GM21529 (cell line): Measurements from ENCODE around the gene DTX4.
A peak's percentile ranks its signal among the peaks of the same experiment; 100 is the strongest.
"Not testable (repeated sequence)": the region's sequence is repeated elsewhere in the genome, so short reads cannot be mapped to it uniquely, and the experiment has no call there.

Experiments used
- ATAC-seq: cut with Tn5 transposase; IDR thresholded peaks from one replicate; pipeline ENCODE4 v1.9.1; 2021; ENCODE audit not compliant: unreplicated experiment

Gene DTX4

GRCh38 chr11:59171508-59172322 is at the start of gene DTX4:
TSS of gene DTX4 (plus strand) at chr11:59172132. CDS start at chr11:59172596, 464 bp downstream.
- peak; percentile 74 for ATAC-seq

DNA sequence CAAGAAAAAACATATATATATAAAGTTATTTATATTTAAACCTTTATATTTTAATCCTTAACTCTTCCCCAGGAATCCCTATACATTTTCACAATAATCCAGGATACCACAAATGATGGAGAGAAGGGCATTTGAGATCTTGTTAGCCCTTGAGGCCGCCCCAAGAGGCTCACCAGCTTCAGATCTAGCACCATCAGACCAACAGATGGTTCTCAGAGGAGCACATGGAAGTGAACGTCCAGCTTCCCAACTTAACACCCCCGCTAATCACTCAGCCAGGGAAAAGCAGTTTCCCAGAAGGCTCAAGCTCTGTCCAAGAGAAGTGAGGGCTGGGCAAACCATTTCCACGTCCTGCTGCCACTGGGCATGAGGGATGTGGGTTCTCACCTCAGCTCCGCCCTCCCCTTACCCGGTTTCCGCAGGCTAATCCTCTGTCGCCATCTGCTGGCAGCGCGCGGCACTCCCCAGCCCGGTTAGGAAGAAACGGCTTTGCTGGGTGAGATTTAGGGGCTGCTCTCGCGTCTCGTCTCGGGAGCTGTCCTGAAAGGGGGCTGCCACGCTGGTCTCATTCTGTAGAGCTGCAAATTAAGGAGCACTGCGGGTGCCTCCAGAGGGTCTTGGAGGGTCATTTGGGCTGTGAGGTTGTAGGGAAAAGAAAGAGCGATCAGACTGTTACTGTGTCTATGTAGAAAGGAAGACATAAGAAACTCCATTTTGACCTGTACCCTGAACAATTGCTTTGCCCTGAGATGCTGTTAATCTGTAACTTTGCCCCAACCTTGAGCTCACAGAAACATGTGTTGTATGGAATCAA is 36.1 kb upstream of the DTX4 start:
- ATAC-seq = peak; percentile 98

GRCh38 chr11:59136551-59136950 is 35.4 kb upstream of the DTX4 start:
- not testable (repeated sequence) for ATAC-seq

- ATAC-seq = no peak
These were observed 34.7 kb upstream of the DTX4 start for GRCh38 chr11:59137190-59137589.

- ATAC-seq = no peak
These were observed 33.3 kb upstream of the DTX4 start for GRCh38 chr11:59138643-59139042.

- ATAC-seq = no peak
These were observed 30.7 kb upstream of the DTX4 start for GRCh38 chr11:59141191-59141590.

DNA sequence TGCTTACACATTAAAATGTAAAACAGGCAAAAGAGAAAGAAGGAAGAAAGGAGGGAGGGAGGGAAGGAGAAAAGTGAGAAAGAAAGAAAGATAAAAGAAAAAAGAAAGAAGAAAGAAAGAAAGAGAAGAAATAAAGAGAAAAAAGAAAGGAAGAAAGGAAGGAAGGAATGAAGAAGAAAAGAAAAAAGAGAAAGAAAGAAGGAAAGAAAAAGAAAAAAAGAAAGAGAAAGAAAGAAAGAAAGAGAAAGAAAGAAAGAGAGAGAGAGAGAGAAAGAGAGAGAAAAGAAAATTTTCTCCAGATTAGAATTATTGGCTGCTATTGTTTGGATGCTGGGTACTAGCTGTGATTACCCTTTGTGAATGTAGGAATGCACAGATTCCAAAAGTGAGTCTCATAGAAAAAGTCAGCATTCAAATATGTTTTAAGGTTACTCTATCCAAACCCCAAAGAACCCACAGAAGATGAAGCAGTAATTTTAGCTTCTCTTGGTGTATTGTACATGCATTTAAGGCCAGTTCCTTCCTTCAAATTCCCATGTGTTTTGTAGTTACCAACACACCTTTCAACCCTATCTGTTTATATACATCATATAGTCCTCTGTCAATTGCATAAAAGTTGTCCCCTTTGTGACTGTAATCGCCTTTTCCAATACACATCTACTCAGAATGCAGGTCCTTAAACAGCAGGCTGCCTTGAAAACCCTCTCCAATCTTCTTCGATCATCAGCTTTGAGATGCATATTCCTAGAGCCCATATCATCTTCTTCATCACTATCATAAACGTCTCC is 30.1 kb upstream of the DTX4 start:
- no peak for ATAC-seq

- ATAC-seq = peak; percentile 69
These were observed 29.1 kb upstream of the DTX4 start, which contains the start of gene FAM111A for GRCh38 chr11:59142530-59143507. TSS of gene FAM111A (plus strand) at chr11:59142856. CDS start at chr11:59148873, 6,017 bp downstream.

DNA sequence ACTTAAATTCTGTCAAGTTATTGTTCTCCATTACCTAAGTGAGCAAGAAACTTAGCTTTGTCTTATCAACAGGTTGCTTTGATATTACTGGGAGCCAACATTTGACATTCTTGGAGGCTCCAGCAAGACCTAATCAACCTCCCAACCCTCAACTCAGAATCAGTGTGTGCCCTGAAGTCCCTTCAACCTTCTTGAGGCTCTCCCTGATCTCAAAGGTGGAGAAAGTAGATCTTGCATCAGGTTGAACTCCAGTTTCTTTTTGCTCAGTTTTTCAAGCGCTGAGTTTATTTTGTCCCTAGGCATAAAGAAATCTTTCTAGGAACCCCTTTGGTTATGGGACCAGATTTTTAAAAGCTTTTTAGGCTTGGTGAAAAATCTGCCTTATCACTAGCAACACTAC is 27.8 kb upstream of the DTX4 start:
- ATAC-seq = no peak

- ATAC-seq = peak; percentile 56
These were observed 27.2 kb upstream of the DTX4 start for GRCh38 chr11:59144579-59145345.

- ATAC-seq = no peak
These were observed 26.4 kb upstream of the DTX4 start for GRCh38 chr11:59145534-59145933.

DNA sequence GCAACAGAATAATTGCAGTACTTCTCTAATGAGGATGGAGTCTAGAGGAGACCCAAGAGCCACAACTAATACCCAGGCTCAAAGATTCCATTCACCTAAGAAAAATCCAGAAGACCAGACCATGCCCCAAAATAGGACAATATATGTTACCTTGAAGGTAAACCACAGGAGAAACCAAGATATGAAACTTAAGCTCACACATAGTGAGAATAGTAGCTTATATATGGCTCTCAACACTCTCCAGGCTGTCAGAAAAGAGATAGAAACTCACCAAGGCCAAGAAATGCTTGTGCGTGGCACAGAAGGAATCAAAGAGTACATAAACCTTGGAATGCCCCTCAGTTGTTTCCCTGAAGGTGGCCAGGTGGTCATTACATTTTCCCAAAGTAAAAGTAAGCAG is 20.2 kb upstream of the DTX4 start:
- peak; percentile 71 for ATAC-seq

GRCh38 chr11:59152312-59152951 is 19.5 kb upstream of the DTX4 start:
- peak; percentile 86 for ATAC-seq

GRCh38 chr11:59154610-59155009 is 17.3 kb upstream of the DTX4 start:
- ATAC-seq = no peak

DNA sequence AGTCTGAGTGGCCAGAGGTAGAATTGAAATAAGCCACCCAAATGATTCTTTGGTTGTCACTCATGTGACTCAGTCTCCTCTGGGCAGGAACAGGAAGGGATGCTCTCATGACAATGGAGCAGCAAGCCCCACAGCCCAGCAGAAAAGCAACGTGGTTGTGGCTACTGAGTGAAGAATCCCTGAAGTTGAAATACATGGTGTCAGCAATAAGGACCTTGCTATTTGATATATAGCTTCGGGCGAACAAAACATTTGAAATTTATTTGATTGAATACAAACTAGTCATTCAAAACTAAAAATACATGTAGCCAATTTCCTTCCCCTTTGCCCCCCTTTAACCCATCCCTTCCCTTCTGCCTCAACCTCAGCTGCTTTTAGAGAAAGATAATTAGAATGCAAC is 14.5 kb upstream of the DTX4 start:
- ATAC-seq = no peak

DNA sequence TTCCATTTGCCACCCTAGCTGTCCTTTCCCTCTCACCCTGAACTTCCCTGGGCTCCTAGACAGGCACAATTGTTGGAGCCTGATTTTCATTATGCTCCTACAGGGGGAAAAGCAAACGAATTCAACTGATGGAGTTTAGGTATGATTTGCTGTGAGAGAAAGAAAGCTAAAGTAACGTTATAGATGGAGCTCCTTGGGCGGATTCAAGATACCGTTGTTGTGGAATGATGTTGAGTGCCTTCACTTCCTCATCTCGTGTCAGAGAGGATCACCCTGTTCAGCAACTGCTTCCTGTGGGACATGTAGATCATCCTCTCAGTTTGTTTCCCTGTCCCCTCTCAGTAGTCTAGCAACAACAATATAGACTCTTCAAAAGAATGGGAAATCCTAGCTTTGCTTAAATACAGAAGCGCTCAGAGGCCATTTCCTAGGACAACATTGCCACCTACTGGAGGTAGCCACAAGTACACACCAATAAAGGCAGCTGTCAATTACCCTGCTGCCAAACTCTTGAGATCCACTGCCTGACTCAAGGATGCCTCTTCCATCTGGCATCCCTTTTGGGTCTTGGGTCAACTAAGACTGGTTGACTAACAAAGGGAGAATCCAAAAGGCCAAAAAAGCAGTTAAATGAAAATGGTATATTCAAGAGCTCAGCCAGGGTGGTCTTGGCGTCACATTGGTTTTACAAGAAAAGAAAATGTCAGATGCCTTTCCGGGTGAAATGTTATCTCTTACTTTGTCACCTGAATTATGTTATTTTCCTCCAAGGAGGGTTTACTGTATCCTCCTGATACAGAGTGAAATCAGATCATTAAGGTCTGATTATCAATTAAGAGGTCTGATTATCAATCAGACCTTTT is 13.5 kb upstream of the DTX4 start:
- peak; percentile 94 for ATAC-seq

DNA sequence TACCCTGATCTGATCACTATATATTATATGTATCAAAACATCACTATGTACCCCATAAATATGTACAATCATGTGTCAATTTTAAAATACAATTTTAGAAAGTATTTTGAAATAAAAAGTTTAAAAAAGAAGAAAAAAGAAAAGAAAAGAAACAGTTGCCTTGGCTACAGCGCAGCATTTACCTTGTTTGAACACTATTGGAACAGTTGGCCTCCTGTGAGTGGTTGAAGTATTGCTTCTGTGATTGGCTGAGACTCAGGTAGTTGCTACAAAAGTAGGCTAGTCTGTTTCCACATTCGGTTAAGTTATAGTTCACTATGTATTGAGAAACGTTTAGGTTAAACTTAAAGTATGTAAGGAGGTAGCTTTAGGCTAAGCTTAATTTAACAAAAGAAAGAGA is 7.9 kb upstream of the DTX4 start:
- ATAC-seq = no peak
